Measurements from ENCODE around the gene USP33.

- TF ChIP-seq CTCF (IDR thresholded peaks at IDR 0.05) (no peak), POLR2A (IDR thresholded peaks at IDR 0.05) (no peak), EP300 (IDR thresholded peaks at IDR 0.05) (no peak)
These were observed 43.6 kb downstream of the USP33 start for GRCh38 chr1:77716065-77716464.

Data from ovary (tissue), 3 donors.